Melanocyte of skin (primary cell): ENCODE data around the gene SIRT5. TPM values are rescaled to one million over a fixed set of nuclear protein-coding genes. Genes with fewer than 3 reads are reported as not detected.

ENCODE experiments used
- total RNA-seq, 2 donors: library from RNA; depleted of rRNA; stranded (reverse); fragments of >200 nt; gene quantifications; 2 replicates each; pipeline ENCODE4 v1.2.3, GENCODE V29; 2012

The SIRT5 gene
- 10 to 100 TPM in 1 of 2 donors, 1 to 10 TPM in 1; 8.9 to 10.3 TPM for total RNA-seq

GRCh38 chr6:13574571-13575376 is at the start of gene SIRT5:
TSS of gene SIRT5 (plus strand) at chr6:13574601. CDS start at chr6:13584111, 9,510 bp downstream.

GRCh38 chr6:13614926-13615791 is 40.8 kb downstream of the SIRT5 start, which contains the start of gene NOL7:
TSS of gene NOL7 (plus strand) at chr6:13615335. CDS start at chr6:13615359, 24 bp downstream.

Other genes starting within 250 kb of the SIRT5 start
- gene TBC1D7, start 246.1 kb upstream of the SIRT5 start, total RNA-seq = 100 to 1,000 TPM; 282 to 368 TPM
- 10 to 100 TPM in 1 of 2 donors, 1 to 10 TPM in 1; 6.3 to 13.1 TPM for gene GFOD1, start 87.0 kb upstream of the SIRT5 start, total RNA-seq
- gene NOL7, start 40.7 kb downstream of the SIRT5 start, total RNA-seq = 10 to 100 TPM; 48.2 to 67.9 TPM
- 10 to 100 TPM; 23.1 to 24.3 TPM for gene RANBP9, start 137.2 kb downstream of the SIRT5 start, total RNA-seq
- 10 to 100 TPM; 11.0 to 23.0 TPM for gene MCUR1, start 240.0 kb downstream of the SIRT5 start, total RNA-seq